Measurements from ENCODE around the gene ANXA4.
A peak's percentile ranks its signal among the peaks of the same experiment; 100 is the strongest.
"Not testable (repeated sequence)": the region's sequence is repeated elsewhere in the genome, so short reads cannot be mapped to it uniquely, and the experiment has no call there.

Gene ANXA4

DNA sequence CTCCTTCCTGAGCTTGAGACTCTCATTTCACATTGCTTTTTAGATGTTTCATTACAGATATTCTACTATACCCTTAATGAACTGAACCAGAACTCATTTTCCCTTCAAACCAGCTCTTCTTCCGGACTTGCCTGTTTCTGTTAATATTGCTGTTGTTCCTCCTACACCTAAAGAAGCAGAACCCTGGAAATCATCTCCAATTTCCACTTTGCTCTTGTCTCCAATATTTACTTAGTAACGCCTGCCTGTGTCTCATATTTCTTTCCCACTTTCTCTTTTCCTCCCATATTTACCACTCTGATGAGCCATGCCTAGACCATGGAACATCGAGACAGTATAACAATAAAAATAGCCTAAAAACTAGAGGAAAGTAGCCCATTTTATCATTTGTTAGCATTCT is 69.7 kb downstream of the ANXA4 start:
- DNase-seq = no peak

GRCh38 chr2:69815717-69816116 is 73.8 kb downstream of the ANXA4 start:
- no peak for DNase-seq

- peak; percentile 66 for DNase-seq
Measured at GRCh38 chr2:69816923-69817542, 75.1 kb downstream of the ANXA4 start.

DNA sequence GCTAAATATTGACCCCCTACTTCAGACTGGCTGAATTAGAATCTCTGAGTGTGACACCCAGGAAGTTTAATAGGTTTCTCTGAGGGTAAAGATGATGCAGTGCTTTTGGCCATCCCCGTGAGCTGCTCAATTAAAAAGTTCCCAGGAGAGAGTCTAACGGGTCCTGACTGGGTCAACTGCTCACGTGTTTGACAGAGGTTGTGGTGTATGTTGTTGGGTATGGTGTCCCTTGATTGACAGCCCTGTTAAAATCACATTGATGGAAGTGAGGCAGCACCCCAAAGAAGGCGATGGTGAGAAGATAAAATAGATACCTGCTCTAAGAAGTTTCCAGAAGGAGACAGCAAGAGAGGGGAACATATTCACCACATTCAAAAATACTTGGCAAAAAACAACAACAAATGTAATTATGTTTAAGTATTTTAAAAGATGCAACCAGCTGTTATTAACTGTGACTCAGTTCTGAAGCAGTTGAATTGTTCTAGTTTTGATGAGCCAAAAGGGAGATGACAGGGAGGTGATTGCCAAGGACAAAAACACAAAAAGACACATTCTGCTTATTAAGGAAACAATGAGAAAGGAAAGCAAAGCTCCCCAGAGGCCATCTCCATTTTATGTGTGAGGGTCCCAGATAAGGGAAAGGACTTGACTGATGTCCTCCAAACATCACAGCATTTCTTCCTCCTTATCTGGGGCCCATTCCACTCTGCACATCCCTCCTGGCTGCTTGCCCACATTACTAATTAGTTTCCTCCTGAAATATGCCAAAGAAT is 76.0 kb downstream of the ANXA4 start:
- no peak for DNase-seq

GRCh38 chr2:69827796-69828540 is 86.0 kb downstream of the ANXA4 start:
- DNase-seq = no peak

GRCh38 chr2:69828938-69829255 is 87.0 kb downstream of the ANXA4 start:
- DNase-seq = no peak

GRCh38 chr2:69829256-69830044 is 87.5 kb downstream of the ANXA4 start, which contains the start of gene GMCL1:
GMCL1 (plus strand) TSS chr2:69829660; CDS start chr2:69829893, 233 bp downstream.
- DNase-seq = peak; percentile 92

DNA sequence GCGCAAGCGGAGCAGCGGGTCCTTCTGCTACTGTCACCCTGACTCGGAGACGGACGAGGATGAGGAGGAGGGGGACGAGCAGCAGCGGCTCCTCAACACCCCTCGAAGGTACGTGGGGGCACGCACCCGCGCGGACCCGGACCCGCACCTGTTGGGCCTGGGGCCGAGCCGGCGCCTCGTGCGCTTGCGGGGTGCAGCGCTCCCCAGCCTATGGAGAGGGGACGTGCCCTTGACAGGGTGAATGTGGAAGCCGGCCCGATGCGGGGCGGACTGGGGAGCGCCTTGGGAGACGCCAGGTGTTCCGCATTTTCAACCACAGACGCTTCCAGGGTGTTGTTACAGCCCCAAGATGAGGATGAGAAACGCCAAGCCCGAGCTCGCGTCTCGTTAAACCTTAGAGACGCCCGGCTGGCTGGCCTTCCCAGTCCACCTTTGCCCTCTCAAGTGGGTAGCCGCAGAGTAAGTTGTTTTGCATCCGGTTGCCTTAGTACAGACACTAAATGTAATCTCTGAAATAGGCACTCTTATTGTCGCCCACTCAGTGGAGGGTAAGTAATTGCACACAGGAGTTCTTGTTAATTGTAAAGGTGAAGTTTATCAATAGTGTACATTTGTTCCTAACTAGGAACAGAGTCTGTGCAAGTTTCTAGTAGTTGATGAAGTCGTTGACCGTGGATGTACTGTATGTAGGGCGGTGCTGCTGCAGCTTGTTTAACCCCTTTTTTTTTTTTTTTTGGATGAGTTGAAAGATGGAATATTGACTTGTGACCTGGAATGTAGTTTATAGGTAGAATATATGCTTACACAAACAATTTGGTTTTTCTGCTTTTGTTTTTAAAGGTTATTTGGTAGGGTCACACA is 88.3 kb downstream of the ANXA4 start:
- DNase-seq = no peak

DNA sequence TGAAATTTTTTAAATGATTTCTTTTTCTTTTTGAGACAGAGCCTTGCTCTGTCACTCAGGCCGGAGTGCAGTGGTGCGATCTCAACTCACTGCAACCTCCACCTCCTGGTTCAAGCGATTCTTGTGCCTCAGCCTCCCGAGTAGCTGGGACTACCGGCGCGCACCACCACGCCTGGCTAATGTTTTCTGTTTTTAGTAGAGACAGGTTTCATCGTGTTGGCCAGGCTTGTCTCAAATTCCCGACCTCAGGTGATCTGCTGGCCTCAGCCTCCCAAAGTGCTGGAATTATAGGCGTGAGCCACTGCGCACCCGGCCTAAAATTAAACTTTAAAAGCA is 88.9 kb downstream of the ANXA4 start:
- not testable (repeated sequence) for DNase-seq

- DNase-seq = no peak
Measured at GRCh38 chr2:69831354-69831905, 89.5 kb downstream of the ANXA4 start.

DNA sequence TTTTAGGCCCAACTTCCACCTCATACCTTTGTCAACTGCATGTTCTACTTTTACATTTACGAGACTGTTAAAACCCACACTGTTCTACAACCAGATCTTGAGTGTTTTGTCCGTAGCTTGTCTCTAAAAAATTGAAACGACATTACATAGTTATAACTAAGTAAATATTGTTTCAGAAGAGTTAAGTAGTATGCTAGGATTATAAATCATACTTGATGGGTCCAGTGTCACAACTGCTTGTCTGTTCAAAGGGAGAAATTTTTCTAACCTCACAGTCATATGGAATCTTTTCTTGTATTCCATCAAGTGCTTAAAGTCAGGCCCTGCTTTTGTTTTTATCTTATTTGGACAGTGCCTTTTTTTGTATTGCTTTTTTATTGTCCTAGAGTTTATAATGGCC is 91.8 kb downstream of the ANXA4 start:
- DNase-seq = no peak

GRCh38 chr2:69835666-69836065 is 93.7 kb downstream of the ANXA4 start:
- DNase-seq = no peak

DNA sequence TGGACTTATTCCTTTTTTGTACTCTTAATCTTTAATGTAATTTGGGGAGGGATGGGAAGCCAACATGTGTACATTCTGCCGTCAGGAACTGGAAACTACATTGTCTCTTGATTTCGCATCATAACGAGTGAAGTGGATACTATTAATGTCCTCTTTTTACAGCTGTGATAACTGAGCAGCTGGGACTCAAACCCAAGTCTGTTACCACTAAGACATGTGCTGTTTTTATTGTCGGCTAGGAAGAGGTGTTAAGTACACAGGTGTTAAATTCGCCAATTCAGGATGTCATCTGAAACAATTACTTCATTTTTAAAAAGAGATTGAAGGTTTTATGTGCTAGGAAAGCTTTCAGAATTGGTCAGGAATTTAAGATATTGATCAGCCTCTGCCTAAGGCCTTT is 94.4 kb downstream of the ANXA4 start:
- DNase-seq = no peak

DNA sequence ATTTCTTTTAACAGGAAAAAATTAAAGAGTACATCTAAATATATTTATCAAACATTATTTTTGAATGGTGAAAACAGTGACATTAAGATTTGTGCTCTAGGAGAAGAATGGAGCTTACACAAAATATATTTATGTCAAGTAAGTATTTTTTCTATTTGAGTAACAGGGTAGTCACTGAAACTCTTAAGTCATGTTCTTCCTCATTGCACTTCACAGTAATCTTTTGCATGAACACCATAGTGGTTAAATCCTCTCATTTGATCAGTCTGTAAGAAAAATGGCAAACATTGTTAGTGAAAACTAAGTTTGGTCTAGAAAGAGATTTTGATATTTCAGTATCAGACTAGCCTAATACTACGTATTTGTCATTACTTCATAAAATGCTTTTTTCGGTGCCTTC is 95.6 kb downstream of the ANXA4 start:
- no peak for DNase-seq

- DNase-seq = no peak
Measured at GRCh38 chr2:69843993-69844392, 102.1 kb downstream of the ANXA4 start.

- DNase-seq = no peak
Measured at GRCh38 chr2:69844560-69844959, 102.6 kb downstream of the ANXA4 start.

- DNase-seq = no peak
Measured at GRCh38 chr2:69846182-69847067, 104.5 kb downstream of the ANXA4 start.

DNA sequence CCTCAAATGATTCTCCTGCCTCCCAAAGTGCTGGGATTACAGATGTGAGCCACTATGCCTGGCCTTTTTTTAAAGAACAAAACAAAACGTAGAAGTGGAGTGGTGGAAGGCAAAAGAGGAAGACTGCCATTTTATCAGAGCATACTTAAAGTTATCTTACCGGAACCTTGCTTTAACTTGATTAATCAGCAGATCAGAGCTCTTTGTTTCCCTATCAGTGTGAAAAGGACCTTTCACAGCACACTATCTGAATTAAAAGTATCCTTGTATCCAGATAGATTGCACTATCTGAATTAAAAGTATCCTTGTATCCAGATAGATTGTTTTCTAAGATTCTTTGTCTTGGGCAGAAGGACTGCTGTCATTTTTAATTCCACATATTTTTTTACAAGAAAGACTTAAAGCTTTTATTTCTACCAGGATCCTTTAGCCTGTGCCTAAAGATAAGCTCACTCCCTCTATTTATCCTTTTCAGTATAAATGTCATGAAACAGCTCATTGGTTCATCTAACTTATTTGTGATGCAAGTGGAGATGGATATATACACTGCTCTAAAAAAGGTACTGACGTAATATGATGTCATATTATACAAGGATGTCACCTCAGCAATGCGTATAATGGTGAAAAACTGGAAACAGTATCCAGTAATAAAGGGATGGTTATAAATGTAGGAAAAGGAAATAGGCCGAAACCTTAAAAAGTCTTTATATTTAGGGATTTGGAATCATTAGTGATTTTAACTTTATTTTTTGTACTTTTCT is 105.3 kb downstream of the ANXA4 start:
- DNase-seq = no peak

DNA sequence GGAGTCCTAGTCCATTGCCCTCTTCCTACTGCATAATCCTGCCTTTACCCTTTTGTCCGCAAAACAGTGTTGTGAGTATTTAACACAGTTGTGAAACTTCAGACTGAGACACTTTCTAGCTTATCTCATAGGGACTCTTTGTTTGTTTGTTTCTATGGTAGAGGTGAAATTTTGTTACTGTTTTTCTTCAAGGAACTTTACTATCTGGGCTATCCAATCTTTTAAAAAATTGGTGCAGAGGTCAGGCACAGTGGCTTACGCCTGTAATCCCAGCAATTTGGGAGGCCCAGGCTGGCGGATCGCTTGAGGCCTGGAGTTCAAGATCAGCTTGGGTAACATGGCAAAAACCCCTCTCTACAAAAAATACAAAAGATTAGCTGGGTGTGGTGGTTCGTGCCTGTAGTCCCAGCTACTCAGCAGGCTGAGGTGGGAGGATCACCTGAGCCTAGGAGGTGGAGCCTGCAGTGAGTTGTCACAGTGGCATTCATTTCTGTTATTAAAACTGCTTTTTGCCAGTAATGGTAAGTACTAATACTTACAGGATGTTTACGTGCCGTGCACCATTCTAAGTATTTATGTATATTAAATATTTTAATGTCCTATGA is 106.4 kb downstream of the ANXA4 start:
- DNase-seq = no peak

DNA sequence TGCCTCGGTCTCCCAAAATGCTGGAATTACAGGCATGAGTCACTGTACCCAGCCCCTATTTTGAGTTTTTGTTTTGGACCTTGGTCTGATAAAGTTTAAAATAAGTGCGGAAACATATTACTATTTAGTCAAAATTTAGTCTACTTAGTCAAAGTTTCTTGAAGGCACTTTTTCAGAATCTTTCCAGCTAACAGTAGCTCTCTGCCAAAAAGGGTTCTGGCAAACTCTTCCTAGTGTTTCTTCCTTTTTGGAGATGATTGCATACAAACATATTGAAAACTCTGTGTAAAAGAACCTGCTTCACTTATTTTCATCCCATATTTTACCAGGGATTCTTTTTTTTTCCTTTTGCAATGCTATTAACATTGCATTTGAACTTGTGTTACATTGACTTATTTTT is 116.3 kb downstream of the ANXA4 start:
- no peak for DNase-seq

All from NCI-H1048 (cell line).